IPS-NIHi7 (cell line): ENCODE data around the gene SRSF4.
A peak's percentile ranks its signal among the peaks of the same experiment; 100 is the strongest.
"Not testable (repeated sequence)": the region's sequence is repeated elsewhere in the genome, so short reads cannot be mapped to it uniquely, and the experiment has no call there.

Source experiments
- DNase-seq: peaks from one replicate; pipeline ENCODE4 v3.0.0; 2012; ENCODE audit warnings: mixed read lengths; ENCODE audit errors: extremely low spot score

SRSF4 gene

DNA sequence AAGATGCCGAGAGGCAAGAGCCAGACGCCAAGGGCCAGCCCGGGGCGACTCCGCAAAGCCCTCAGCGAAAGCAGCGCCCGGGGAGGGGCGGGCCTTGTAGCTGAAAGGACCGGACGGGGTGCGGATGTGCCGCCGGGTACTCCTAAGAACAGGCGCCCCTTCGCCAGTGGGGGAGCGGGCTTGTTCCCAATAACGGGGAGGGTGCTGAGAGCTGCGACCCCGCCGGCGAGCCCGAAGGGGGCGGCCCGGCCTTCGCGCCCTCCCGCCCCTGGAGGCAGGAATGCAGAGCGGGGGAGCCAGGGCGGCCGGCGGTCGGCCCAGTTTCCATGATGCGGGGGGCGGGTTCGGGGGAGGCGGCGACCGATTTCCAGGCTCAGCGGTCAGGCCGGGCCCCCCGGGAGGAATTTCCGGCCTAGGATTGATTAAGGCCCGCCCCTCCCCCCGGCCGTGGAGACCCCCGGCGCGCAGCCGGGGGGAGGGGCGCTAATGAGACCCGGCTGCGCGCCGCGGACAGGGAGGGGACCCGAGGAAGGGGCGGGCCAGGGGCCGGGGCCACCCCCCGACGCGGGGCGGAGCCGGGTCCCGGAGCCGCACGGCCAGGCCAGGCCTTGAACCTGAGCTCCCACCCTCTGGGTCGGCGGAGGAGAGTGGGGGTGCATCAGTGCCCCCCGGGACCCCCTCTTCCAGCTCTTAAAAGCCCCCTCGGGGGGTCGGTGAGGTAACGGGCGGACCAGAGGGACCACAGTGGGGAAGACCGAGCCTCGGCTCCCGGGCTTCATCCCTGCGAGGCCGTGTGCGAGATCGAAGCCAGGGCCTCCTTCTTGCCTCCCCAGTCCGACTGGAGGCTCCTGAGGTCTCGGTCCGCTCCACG is 57.1 kb downstream of the SRSF4 start:
- DNase-seq: peak; percentile 96

DNA sequence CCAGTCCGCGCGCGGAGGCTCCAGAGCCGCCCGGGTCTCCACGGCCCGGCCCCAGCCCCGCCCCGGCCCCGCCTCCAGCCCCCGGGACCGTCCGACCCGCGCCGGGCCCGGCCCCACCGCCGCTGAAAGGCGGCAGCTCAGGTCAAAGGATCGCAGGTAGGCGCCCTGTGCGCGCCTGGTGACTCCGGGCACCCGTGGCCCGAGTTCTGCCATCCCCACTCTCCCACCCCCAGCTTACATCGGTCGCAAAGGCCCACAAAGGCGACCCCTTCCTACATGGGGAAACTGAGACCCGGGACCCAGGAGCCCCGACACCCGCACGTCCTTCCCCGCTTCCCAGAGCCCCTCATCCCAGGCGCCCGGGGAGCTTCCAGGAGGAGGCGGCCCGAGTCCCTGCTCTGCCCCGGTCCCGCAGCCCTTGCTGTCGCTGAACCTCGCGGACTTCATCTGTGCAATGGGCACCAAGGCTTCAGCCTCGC is 57.8 kb downstream of the SRSF4 start, which contains the start of gene TMEM200B:
TSS of gene TMEM200B (minus strand) at position 17 of the 479 bp plus-strand sequence. CDS start 2,075 bp downstream, outside the sequence.
- no peak for DNase-seq

DNA sequence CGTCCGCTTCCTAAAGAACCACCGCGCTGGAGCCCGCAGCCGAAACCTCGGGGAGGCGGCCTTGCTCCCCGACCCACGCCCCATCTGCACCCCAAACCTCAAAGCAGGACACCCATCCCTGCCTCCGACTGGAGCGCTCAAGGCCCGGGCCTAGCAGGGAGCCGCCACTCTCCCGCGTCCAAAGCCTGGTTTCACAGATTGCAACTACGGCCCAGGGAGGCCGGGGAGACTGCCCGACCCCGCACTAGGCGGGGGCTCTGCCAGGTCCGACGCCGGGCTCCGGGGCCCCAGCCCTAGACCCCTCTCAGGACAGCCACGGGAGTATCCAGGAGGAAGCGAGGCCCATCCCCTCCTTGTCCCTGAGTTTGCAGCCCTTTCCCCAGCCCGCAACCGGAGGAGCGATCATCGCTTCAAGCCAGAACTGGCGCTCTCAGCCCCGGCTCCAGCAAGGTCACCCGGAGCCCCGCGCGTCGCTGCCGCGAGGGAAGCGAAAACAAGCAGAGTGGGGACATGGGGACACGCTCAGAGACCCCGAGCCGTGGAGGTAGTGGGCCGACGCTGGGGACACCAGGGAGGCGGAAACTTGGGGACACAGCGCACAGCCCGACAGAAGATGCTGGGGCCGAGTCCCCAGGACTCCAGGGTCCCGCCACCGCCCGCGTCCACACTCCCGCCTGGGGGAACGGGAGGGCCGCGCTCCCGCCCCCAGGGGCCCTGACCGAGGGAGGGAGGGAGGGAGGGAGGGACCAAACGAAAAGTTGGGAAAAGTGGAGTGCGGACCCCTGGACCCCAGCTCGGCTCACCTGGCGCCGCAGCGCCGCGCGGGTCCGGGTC is 58.4 kb downstream of the SRSF4 start:
- no peak for DNase-seq

DNA sequence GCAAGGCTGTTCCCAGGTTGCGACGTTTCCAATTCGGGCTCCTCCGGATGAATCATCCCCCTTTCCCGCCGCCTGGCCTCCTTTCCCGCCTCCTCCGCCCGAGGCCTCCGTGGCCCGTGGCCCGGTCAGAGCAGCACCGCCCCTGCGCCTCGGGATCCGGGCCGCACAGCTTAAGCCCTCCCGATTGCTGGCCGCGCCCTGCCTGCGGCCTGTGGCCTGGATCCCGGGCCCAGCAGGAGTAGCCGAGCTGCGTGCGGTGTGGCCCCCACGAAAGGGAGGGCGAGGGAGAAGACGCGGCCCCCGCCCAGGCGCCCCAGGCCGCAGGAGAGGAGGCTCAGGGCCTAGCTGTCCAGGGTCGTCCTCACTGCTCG is 59.0 kb downstream of the SRSF4 start:
- DNase-seq: no peak

DNA sequence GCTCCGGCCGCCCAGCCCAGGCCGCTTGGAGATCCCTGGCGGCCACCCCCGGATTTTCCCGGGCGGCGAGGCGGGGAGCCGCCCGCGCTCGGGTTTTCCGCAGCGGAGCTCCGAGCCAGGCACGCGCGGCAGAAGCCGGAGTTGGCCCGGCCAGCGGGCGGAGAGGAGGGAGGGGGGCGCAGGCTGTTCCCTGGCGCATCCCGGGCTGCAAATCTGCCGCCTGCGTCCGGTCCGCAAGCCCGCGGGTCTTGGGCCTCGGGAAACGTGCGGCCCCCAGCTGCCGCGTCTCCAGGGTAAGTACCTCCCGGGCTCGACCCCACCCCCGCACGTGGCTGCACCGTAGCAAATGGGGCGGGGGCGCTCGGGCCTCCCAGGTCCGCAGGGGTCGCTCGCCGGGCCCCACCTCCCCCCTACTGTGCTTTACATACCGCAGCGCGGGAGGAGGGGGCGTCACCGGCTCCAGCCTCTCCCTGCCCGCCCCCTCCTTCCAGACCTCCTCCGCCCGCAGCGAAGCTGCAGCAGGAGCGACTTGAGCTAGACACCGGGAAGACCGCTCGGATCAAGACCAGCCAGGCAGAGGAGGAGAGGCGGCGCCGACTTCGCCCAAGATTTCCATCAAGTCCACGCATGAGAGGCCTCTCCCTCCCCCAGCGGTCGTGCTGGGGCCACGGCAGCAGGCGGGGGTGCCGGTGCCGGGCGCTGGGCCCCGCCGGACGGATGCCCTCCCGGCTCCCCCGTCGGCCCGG is 59.6 kb downstream of the SRSF4 start:
- DNase-seq: peak; percentile 76

DNA sequence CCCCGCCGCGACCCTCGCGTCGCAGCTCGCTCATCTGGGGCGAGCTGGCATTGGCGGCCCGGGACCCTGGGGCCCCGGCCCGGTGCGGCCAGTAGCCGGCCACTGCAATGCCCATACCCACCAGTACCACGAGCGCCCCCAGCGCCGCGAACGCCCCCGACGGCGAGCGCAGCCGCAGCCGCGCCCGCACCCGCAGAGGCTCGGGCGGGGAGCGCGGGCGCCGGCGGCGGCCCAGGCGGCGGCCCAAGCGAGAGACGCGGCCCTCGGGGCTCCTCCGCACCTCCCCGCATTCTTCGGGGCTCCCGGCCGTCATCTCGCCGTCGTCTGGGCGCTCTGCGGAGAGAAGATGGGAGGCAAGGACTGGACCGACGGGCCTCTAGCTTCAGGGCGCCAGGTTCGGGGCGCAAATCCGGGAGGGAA is 60.2 kb downstream of the SRSF4 start:
- peak; percentile 53 for DNase-seq

DNA sequence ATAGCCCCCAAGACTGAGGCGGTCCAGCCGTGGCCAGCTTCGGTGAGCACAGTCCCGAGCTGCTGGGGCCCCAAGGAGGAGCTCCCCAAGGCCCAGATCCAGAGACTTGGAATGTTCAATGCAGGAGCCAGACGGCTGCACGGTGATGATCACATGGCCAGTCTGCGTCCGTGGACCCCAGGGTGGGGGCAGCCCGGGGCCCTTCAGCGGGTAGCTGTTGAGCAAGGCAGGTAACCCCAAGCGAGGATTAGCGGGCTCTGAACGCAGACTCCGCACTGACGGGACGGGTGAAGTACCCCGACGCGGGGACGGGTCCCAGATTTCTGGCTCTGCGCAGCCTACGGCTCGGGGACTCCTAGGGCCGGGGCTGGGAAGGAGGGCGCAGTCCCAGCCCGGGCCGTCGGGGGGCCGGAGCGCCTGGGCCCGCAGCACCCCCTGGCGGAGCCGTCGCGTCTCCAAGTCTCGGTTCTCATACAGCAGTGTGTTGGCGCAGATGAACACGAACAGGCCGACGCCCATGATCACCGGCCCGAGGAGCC is 60.7 kb downstream of the SRSF4 start:
- DNase-seq: peak; percentile 86

DNA sequence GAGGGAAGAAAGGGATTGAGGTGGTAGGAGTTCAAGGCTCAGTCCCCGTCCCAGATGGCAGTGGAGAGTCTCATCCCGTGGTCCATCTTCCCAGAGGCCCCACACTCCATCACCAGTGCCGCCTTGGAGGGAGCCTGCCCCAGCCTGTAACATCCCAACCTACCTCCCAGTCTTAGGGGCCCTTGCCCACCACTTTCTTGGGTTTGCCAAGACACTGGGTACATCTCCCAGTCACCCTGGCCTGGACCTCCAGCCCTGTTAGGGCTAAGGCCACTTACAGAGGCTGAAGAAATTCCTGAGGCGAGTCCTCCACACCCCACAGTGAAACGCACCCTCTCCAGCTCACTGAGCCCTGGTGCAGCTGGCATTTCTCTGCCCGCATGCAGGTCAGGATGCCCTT is 61.3 kb downstream of the SRSF4 start:
- DNase-seq: no peak

DNA sequence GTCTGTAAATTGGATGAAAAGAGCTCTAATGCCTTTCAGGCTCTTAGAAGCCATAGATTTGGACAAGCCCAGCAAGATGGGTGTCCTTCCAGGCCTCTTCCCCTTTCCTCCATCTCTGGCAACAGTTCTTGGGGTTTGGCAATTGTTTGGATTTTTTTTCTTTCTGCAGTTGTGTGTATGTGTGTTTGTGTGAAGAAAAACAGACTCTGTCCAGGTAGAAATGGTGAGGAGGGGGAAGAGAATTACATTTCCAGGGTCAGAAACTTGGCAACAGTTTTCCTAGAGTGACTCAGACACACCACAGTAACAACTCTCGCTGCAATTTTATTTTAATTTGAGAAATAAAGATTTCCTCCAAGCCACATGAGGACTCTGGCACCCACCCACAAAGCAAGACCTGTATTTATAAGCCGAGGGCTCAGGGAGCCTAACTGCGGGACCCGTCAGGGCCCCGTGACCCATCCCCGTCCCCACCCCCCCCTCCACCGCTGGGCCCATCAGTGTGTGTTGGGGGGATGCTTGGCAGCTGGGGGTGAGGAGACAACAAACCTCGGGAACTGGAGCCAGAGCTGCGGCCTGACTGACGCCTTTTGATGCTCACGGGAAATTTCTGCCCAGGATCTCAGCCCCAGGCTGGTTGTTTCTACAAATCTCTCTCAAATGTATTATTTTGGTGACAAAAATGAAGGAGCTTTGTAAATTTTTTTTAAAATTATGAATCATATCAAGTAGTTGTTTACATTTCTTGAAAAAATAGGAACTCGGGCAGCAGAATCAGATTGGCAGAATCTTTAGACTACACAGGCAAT is 62.4 kb downstream of the SRSF4 start:
- no peak for DNase-seq

DNA sequence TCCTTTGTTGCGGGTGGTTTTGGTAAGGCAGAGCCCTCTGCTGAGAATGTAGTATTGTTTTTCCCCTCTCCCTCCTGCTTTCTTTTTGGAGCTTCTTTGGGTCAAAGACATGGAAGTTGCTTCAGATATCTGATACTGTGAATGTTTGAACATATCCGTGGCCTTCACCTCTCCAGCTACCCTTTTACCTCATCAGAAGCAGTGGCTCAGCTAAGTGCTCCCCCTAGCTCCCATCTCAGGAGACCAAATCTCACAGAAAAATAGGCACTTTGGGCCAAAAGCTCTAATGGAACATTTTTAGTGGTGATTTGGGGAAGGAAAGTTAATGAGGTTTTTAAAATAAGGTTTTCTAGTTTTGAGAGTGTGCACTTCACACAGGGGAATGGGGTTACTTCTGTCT is 64.3 kb downstream of the SRSF4 start:
- DNase-seq: no peak

DNA sequence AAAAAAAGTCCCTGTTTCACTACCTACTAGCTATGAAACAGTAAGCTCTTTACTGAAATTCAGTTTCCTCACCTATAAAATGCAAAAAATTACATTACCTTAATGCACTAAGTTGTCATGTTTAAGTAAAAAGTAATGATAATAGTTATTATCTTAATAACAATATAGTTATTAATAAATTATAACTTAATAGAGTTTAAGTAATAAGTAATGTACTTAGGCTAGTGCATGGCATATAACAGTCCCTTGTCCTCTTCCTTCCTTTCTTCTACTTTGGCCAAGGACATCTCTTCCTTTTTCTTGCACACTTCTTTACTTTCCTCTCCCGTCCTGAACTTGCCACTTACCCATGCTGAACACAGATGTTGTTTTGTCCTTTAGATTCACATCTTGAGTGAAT is 67.0 kb downstream of the SRSF4 start:
- DNase-seq: no peak

DNA sequence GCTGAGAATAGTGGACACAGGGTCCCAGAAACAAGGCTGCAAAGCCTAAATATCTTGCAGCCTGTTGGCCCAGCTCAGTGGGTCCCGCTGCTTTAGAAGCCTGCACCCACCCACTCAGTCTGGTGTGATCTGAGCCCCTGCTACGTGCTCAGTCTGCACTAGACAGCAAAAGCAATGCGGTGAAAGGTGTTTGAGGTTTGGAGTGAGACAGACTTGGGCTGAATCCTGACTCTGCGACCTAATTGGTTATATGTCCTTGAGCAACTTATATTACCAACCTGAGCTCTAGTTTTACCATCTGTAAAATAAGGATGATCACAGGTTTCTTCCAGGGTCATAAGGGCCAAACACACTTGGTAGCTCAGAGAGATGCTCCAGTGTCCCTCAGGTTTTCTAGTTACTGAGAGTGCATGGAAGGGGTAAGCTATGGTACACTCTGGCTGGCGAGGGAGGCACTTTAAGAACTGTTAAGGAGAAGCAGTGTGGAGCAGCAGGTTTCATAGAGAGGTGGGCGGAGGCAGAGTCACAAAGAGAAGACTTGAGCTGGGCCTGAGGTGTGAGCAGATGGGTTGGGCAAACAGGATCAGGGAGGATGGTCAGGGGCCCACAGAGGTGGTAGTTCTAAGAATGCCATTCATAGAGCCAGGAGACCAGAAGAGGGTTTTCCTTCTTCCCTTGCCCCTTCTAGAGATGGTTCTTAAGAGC is 68.1 kb downstream of the SRSF4 start:
- no peak for DNase-seq

DNA sequence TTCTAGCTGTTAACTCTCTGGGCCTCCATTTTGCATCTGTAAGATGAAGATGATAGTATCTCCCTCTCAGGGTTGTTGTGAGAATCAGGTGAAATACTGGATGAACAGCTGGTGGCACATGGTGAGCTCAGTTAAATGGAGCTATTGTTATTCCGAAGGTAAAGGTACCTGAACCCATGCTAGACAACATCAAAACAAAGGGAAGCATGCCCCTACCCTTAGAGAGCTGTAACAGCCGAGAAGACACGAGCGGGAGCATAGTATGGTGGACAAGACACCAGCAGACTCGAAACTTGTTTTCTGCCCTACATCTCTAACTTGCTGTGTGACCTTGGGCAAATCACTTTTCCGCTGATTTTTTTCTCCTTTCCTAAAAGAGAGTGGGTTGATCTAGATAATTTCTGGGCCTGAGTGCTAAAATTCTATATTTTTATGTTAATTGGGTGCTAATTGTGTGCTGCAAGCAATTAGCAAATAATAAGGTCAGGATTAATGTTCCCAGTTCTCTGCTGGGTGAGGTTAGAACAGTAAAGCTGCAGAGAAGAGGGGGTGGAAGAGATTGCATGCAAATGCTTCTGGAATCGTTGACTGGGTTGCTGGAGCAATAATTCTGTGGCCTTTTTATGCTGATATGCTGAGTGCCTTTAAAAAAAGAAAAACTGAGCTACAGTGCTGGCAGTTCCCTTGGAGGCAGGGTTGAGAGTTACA is 68.8 kb downstream of the SRSF4 start:
- DNase-seq: no peak

DNA sequence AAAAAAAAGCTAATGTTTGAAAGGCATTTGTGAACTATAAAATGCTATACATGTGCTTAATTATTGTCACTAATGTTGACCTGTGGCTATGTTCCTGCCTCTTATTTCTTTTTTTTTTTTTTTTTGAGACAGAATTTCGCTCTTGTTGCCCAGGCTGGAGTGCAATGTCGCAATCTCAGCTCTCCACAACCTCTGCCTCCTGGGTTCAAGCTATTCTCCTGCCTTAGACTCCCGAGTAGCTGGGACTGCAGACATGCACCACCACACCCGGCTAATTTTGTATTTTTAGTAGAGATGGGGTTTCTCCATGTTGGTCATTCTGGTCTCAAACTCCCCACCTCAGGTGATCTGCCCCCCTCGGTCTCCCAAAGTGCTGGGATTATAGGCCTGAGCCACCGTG is 73.7 kb downstream of the SRSF4 start:
- DNase-seq: not testable (repeated sequence)

DNA sequence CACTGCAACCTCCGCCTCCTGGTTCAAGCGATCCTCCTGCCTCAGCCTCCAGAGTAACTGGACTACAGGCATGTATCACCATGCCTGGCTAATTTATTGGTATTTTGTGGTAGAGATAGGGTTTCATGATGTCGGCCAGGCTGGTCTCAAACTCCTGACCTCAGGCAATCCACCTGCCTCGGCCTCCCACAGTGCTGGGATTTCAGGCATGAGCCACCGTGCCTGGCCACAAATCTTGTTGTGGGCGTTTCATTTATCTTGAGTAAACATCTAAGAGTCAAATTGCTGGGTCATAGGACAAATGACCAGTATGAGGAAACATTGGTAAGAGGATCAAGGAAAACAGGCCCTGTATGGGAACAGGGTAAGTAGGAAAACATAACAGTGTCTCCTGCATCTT is 75.9 kb downstream of the SRSF4 start:
- no peak for DNase-seq

DNA sequence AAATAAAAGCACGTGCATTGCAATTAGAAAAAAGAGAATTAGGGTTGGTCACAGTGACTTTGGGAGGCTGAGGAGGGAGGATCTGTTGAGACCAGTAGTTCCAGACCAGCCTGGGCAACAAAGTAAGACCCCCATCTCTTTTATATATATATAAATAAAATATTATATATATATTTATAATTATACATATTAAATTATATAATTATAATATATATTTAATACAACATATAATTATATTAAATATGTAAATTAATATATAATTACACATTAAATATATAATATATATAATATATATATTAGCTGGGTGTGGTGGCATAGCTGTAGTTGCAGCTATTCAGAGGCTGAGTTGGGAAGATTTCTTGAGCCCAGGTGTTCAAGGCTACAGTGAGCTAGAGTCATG is 81.2 kb downstream of the SRSF4 start:
- no peak for DNase-seq

DNA sequence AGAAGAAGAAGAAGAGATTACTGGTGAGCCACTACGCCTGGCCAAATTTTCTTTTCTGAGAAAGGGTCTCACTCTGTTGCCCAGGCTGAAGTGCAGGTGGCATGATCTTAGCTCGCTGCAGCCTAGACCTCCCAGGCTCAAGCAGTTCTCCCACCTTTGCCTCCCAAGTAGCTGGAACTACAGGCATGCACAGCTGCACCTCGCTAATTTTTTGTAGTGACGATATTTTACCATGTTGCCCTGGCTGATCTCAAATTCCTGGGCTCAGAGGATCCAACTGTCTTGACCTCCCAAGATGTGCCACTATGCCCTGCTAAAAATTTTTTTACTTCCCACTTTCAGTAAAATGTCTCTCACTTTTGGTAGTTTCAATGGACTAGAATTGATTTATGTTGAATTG is 82.4 kb downstream of the SRSF4 start:
- no peak for DNase-seq
